Measurements from ENCODE around the gene CHN2.

Gene CHN2

GRCh38 chr7:29499932-29500331, 305.4 kb downstream of the CHN2 start:
- no peak for TF ChIP-seq SIN3A (IDR thresholded peaks at IDR 0.05; ENCODE audit: borderline replicate concordance, insufficient read depth, low read length)
- TF ChIP-seq FOXP2 (optimal IDR thresholded peaks at IDR 0.05; ENCODE audit: borderline replicate concordance, extremely low read depth, extremely low read length, insufficient read depth), result no peak
- no peak for TF ChIP-seq POLR2AphosphoS5 (IDR thresholded peaks at IDR 0.05; ENCODE audit: low read depth, low read length)
- TF ChIP-seq, protein P1, sequence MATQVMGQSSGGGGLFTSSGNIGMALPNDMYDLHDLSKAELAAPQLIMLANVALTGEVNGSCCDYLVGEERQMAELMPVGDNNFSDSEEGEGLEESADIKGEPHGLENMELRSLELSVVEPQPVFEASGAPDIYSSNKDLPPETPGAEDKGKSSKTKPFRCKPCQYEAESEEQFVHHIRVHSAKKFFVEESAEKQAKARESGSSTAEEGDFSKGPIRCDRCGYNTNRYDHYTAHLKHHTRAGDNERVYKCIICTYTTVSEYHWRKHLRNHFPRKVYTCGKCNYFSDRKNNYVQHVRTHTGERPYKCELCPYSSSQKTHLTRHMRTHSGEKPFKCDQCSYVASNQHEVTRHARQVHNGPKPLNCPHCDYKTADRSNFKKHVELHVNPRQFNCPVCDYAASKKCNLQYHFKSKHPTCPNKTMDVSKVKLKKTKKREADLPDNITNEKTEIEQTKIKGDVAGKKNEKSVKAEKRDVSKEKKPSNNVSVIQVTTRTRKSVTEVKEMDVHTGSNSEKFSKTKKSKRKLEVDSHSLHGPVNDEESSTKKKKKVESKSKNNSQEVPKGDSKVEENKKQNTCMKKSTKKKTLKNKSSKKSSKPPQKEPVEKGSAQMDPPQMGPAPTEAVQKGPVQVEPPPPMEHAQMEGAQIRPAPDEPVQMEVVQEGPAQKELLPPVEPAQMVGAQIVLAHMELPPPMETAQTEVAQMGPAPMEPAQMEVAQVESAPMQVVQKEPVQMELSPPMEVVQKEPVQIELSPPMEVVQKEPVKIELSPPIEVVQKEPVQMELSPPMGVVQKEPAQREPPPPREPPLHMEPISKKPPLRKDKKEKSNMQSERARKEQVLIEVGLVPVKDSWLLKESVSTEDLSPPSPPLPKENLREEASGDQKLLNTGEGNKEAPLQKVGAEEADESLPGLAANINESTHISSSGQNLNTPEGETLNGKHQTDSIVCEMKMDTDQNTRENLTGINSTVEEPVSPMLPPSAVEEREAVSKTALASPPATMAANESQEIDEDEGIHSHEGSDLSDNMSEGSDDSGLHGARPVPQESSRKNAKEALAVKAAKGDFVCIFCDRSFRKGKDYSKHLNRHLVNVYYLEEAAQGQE (IDR thresholded peaks at IDR 0.05; ENCODE audit: insufficient read depth in 1 of 2, low read depth in 2 of 2, low read length in 2 of 2), result no peak
- TF ChIP-seq TAF1 (IDR thresholded peaks at IDR 0.05; ENCODE audit: borderline replicate concordance, insufficient read depth, low read length), result no peak

DNA sequence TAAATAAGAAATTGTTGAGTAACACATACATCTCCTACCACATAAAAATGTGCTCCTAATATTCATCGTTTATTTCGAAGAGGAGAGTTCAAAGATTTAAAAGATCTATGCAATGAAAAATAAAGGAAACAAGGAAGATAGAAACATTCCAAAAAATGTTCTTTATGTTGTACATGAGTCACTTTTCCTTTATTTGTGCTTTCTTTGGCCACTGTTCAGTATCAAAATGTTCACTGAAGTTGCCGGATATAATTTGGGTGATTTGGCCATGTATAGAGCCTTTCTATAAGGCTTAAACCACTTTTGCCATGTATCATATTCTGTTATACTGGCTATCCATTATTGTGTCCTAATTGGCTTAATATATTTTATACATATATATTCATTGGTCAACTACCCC, 306.1 kb downstream of the CHN2 start:
- TF ChIP-seq TAF1 (IDR thresholded peaks at IDR 0.05; ENCODE audit: borderline replicate concordance, insufficient read depth, low read length) (no peak), POLR2AphosphoS5 (IDR thresholded peaks at IDR 0.05; ENCODE audit: low read depth, low read length) (no peak), SIN3A (IDR thresholded peaks at IDR 0.05; ENCODE audit: borderline replicate concordance, insufficient read depth, low read length) (no peak), FOXP2 (optimal IDR thresholded peaks at IDR 0.05; ENCODE audit: borderline replicate concordance, extremely low read depth, extremely low read length, insufficient read depth) (no peak)
- TF ChIP-seq, protein P1 (IDR thresholded peaks at IDR 0.05; ENCODE audit: insufficient read depth in 1 of 2, low read depth in 2 of 2, low read length in 2 of 2), result no peak

DNA sequence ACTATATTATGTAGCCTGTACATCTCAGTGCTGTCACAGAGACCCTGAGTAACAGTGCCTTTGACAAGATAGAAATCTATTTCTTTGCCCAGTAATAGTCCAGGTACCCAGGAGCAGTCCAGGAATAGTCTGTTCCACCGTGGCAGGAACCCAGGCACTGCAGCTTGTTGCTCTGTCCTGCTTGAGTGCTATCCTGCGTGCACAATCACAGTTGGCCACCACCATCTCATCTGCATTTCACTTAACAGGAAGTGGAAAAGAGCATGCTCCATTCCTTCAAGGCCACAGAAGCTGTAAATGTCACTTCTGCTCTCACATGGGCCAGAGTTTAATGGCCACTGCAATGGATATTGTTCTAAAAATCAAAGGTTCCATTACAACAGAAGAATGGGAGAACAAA, 307.6 kb downstream of the CHN2 start:
- TF ChIP-seq, protein P1 (IDR thresholded peaks at IDR 0.05; ENCODE audit: insufficient read depth in 1 of 2, low read depth in 2 of 2, low read length in 2 of 2), result no peak
- TF ChIP-seq SIN3A (IDR thresholded peaks at IDR 0.05; ENCODE audit: borderline replicate concordance, insufficient read depth, low read length), result no peak

- TF ChIP-seq, protein P1 (IDR thresholded peaks at IDR 0.05; ENCODE audit: insufficient read depth in 1 of 2, low read depth in 2 of 2, low read length in 2 of 2), result no peak
- TF ChIP-seq SIN3A (IDR thresholded peaks at IDR 0.05; ENCODE audit: borderline replicate concordance, insufficient read depth, low read length), result no peak
- TF ChIP-seq POLR2AphosphoS5 (IDR thresholded peaks at IDR 0.05; ENCODE audit: low read depth, low read length), result no peak
- no peak for TF ChIP-seq TAF1 (IDR thresholded peaks at IDR 0.05; ENCODE audit: borderline replicate concordance, insufficient read depth, low read length)
- no peak for TF ChIP-seq FOXP2 (optimal IDR thresholded peaks at IDR 0.05; ENCODE audit: borderline replicate concordance, extremely low read depth, extremely low read length, insufficient read depth)
Observed at GRCh38 chr7:29505931-29506330, 311.4 kb downstream of the CHN2 start.

GRCh38 chr7:29508608-29509007, 314.0 kb downstream of the CHN2 start:
- TF ChIP-seq, protein P1 (IDR thresholded peaks at IDR 0.05; ENCODE audit: insufficient read depth in 1 of 2, low read depth in 2 of 2, low read length in 2 of 2), result no peak
- TF ChIP-seq FOXP2 (optimal IDR thresholded peaks at IDR 0.05; ENCODE audit: borderline replicate concordance, extremely low read depth, extremely low read length, insufficient read depth) (no peak), TAF1 (IDR thresholded peaks at IDR 0.05; ENCODE audit: borderline replicate concordance, insufficient read depth, low read length) (no peak), SIN3A (IDR thresholded peaks at IDR 0.05; ENCODE audit: borderline replicate concordance, insufficient read depth, low read length) (no peak), POLR2AphosphoS5 (IDR thresholded peaks at IDR 0.05; ENCODE audit: low read depth, low read length) (no peak)

Data from PFSK-1 (cell line).